Measurements from ENCODE around the gene NFATC2IP. TPM values are rescaled to one million over a fixed set of nuclear protein-coding genes. Genes with fewer than 3 reads are reported as not detected.

NFATC2IP gene
- total and polyA plus RNA-seq, 2 of the 13 experiments (the other 11 are each of a cell fraction or from before 2014, with no cell fraction given), result 32.1 to 48.5 TPM

- TF ChIP-seq, protein P1, sequence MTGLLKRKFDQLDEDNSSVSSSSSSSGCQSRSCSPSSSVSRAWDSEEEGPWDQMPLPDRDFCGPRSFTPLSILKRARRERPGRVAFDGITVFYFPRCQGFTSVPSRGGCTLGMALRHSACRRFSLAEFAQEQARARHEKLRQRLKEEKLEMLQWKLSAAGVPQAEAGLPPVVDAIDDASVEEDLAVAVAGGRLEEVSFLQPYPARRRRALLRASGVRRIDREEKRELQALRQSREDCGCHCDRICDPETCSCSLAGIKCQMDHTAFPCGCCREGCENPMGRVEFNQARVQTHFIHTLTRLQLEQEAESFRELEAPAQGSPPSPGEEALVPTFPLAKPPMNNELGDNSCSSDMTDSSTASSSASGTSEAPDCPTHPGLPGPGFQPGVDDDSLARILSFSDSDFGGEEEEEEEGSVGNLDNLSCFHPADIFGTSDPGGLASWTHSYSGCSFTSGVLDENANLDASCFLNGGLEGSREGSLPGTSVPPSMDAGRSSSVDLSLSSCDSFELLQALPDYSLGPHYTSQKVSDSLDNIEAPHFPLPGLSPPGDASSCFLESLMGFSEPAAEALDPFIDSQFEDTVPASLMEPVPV (CRISPR knock-in tag; IDR thresholded peaks at IDR 0.05), result no peak
- no peak for TF ChIP-seq NFE2L1 (CRISPR knock-in tag; IDR thresholded peaks at IDR 0.05; ENCODE audit: borderline replicate concordance)
- peak; percentile 48; the same call in 1 of the 2 replicates for TF ChIP-seq CREM (IDR thresholded peaks at IDR 0.05)
- TF ChIP-seq CREM (CRISPR knock-in tag; IDR thresholded peaks at IDR 0.05), result no peak
- TF ChIP-seq SCMH1 (CRISPR knock-in tag; IDR thresholded peaks at IDR 0.05; ENCODE audit: borderline replicate concordance), result no peak
- no peak for TF ChIP-seq ZSCAN30 (CRISPR knock-in tag; IDR thresholded peaks at IDR 0.05)
- no peak for TF ChIP-seq ZNF20 (CRISPR knock-in tag; IDR thresholded peaks at IDR 0.05)
These were observed 26.9 kb upstream of the NFATC2IP start (continued) for GRCh38 chr16:28923652-28924398.

GRCh38 chr16:28924399-28924761 lies 26.4 kb upstream of the NFATC2IP start:
- peak; percentile 30 for ATAC-seq
- peak; percentile 90 for TF ChIP-seq ZMAT3 (CRISPR knock-in tag; conservative IDR thresholded peaks at IDR 0.05)
- TF ChIP-seq HIVEP1 (CRISPR knock-in tag; IDR thresholded peaks at IDR 0.05), result peak; percentile 35; the same call in 1 of the 2 replicates
- peak; percentile 8; the same call in 1 of the 2 replicates for TF ChIP-seq ARNT2 (CRISPR knock-in tag; IDR thresholded peaks at IDR 0.05; ENCODE audit: low read depth)
- TF ChIP-seq, protein P2, sequence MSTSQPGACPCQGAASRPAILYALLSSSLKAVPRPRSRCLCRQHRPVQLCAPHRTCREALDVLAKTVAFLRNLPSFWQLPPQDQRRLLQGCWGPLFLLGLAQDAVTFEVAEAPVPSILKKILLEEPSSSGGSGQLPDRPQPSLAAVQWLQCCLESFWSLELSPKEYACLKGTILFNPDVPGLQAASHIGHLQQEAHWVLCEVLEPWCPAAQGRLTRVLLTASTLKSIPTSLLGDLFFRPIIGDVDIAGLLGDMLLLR (CRISPR knock-in tag; IDR thresholded peaks at IDR 0.05), result peak; percentile 69; the same call in 1 of the 2 replicates
- TF ChIP-seq MAFK (conservative IDR thresholded peaks at IDR 0.05 in 1 of 2, IDR thresholded peaks at IDR 0.05 in 1 of 2; ENCODE audit: low read length in 2 of 2), result no peak
- TF ChIP-seq IKZF4 (CRISPR knock-in tag; IDR thresholded peaks at IDR 0.05; ENCODE audit: borderline replicate concordance, low read depth, not compliant biosample characterization), result peak; percentile 21
- TF ChIP-seq POGZ (CRISPR knock-in tag; IDR thresholded peaks at IDR 0.05), result no peak
- TF ChIP-seq, protein P3, sequence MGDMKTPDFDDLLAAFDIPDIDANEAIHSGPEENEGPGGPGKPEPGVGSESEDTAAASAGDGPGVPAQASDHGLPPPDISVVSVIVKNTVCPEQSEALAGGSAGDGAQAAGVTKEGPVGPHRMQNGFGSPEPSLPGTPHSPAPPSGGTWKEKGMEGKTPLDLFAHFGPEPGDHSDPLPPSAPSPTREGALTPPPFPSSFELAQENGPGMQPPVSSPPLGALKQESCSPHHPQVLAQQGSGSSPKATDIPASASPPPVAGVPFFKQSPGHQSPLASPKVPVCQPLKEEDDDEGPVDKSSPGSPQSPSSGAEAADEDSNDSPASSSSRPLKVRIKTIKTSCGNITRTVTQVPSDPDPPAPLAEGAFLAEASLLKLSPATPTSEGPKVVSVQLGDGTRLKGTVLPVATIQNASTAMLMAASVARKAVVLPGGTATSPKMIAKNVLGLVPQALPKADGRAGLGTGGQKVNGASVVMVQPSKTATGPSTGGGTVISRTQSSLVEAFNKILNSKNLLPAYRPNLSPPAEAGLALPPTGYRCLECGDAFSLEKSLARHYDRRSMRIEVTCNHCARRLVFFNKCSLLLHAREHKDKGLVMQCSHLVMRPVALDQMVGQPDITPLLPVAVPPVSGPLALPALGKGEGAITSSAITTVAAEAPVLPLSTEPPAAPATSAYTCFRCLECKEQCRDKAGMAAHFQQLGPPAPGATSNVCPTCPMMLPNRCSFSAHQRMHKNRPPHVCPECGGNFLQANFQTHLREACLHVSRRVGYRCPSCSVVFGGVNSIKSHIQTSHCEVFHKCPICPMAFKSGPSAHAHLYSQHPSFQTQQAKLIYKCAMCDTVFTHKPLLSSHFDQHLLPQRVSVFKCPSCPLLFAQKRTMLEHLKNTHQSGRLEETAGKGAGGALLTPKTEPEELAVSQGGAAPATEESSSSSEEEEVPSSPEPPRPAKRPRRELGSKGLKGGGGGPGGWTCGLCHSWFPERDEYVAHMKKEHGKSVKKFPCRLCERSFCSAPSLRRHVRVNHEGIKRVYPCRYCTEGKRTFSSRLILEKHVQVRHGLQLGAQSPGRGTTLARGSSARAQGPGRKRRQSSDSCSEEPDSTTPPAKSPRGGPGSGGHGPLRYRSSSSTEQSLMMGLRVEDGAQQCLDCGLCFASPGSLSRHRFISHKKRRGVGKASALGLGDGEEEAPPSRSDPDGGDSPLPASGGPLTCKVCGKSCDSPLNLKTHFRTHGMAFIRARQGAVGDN (CRISPR knock-in tag; IDR thresholded peaks at IDR 0.05), result peak; percentile 11; the same call in 1 of the 2 replicates
- TF ChIP-seq ZFP62 (CRISPR knock-in tag; IDR thresholded peaks at IDR 0.05), result no peak

More at GRCh38 chr16:28924399-28924761, 26.4 kb upstream of the NFATC2IP start:
- no peaks in the 10 kb centered on the region for H3K79me2 ChIP-seq (ENCODE audit: insufficient read depth, low read length)
- in situ Hi-C loops (cut with HindIII; ENCODE audit: extremely low pct_ligation_motif_present, low pct_unique_long_range_greater_than_20kb) (no loop called here), intact Hi-C loops (cut with micrococcal nuclease; ENCODE audit: unreplicated experiment) (no loop called here)
- 41% methylated on average over 13 of the region's 15 CpGs for WGBS (ENCODE audit: low lambda C conversion rate)
- H3K4me2 ChIP-seq (ENCODE audit: low read depth, low read length), result peak overlapping the region; percentile 98
- H3K36me3 ChIP-seq (replicated peaks in 1 of 2; ENCODE audit: control insufficient read depth in 1 of 2, insufficient read depth in 2 of 2, low read length in 2 of 2), result peaks cover 2 to 5% of the 10 kb centered on the region in 2 experiments; a peak in 3 of 5 replicates
- no peaks in the 10 kb centered on the region; the same call in 1 of the 2 replicates for H4K20me1 ChIP-seq (ENCODE audit: insufficient read depth, low read length)
- DNase-seq (ENCODE audit: low spot score), result no peak
- H3K9ac ChIP-seq (ENCODE audit: insufficient read depth, low read depth, low read length), result peak overlapping the region; percentile 52
- no peak for FAIRE-seq
- H2AFZ ChIP-seq (ENCODE audit: low read length), result no peak overlapping the region
- H3K4me3 ChIP-seq (replicated peaks in 1 of 3; ENCODE audit: insufficient read depth in 1 of 3, low read depth in 2 of 3, low read length in 3 of 3), result peak overlapping the region; percentile 84 to 99 (median 87)
- peaks cover 70% of the 10 kb centered on the region for H3K4me1 ChIP-seq (ENCODE audit: insufficient read depth, low read length)
- POLR2A ChIA-PET, result interaction anchor here (0.5 to 5.7 kb wide), 8 partner anchors 7 to 102 kb away, joined by 3 to 77 read pairs (median 18); partner anchors contain the start of genes ATXN2L, NFATC2IP, SH2B1 and TUFM
- no peaks in the 10 kb centered on the region for H3K9me3 ChIP-seq (ENCODE audit: low read length)
- H3K27ac ChIP-seq (ENCODE audit: extremely low read length, insufficient read depth, low read length), result peak overlapping the region; percentile 89
- CTCF ChIA-PET (ENCODE audit: low intra/inter-chr PET ratio, low total read pairs), result interaction anchor here (3.9 kb wide), 1 partner anchor 21 kb away, joined by 8 read pairs; no protein-coding TSS in a partner anchor
- no peaks in the 10 kb centered on the region for H3K27me3 ChIP-seq (ENCODE audit: control insufficient read depth in 1 of 2, insufficient read depth in 2 of 2, low read length in 2 of 2)
- BruUV-seq (replicated peaks), result no TSS peak

All from HepG2 (cell line).